IMR-90 (cell line): Measurements from ENCODE around the gene ZNF385B. TPM values are rescaled to one million over a fixed set of nuclear protein-coding genes. Genes with fewer than 3 reads are reported as not detected.

ENCODE experiments used
- ATAC-seq: fragments of 200-7000 bp; cut with Tn5 transposase; 2 replicates; pipeline ENCODE4 v1.9.1; 2020; ENCODE audit warnings: low read depth, mild to moderate bottlenecking, moderate library complexity
- BruUV-seq: library from RNA; stranded (reverse); fragments of 400-500 nt; replicated peaks from 2 replicates; lab custom pipeline; 2021; lab: Mats Ljungman, UMichigan
- CTCF ChIA-PET: fragments of 300-600 bp; formaldehyde crosslinking; extraction: SDS; loops from one replicate; lab custom pipeline; 2021; ENCODE audit warnings: antibody characterized with exemption; lab: Yijun Ruan, JAX
- POLR2A ChIA-PET: fragments of 300-600 bp; sonication (Branson Sonifier 250); formaldehyde crosslinking; loops from one replicate; lab custom pipeline; 2022; ENCODE audit warnings: antibody characterized with exemption; ENCODE audit not compliant: unreplicated experiment; lab: Charles Lee
- DNase-seq: peaks from one replicate; pipeline ENCODE4 v3.0.0; 2013
- H2AFZ ChIP-seq: replicated peaks from 2 replicates; pipeline ENCODE3; 2013; ENCODE audit warnings: low read length, mild to moderate bottlenecking; ENCODE audit not compliant: poor library complexity
- H2AK5ac ChIP-seq: 2 replicates; pipeline ENCODE4 v1.6.1; 2013; ENCODE audit warnings: low read depth, low read length, inconsistent platforms
- H2AK9ac ChIP-seq: replicated peaks from 2 replicates; pipeline ENCODE3; 2013; ENCODE audit warnings: mild to moderate bottlenecking, low read depth, low read length, moderate library complexity; ENCODE audit not compliant: poor library complexity
- H2BK120ac ChIP-seq: 2 replicates; pipeline ENCODE4 v1.6.1; 2013; ENCODE audit warnings: low read depth, low read length, inconsistent platforms
- H2BK15ac ChIP-seq: 3 replicates; pipeline ENCODE4 v1.6.1; 2013; ENCODE audit warnings: low read depth, low read length, inconsistent platforms
- H2BK20ac ChIP-seq: 2 replicates; pipeline ENCODE4 v1.6.1; 2013; ENCODE audit warnings: low read depth, mild to moderate bottlenecking, inconsistent platforms, low read length, moderate library complexity
- H2BK5ac ChIP-seq: 2 replicates; pipeline ENCODE4 v1.6.1; 2013; ENCODE audit warnings: mild to moderate bottlenecking, low read depth, low read length, inconsistent platforms; ENCODE audit not compliant: poor library complexity, severe bottlenecking
- H3K14ac ChIP-seq: replicated peaks from 2 replicates; pipeline ENCODE4 v1.6.1; 2013; ENCODE audit warnings: low read depth, low read length, inconsistent platforms
- H3K18ac ChIP-seq: 2 replicates; pipeline ENCODE4 v1.6.1; 2013; ENCODE audit warnings: low read depth, low read length, control low read depth
- H3K23ac ChIP-seq: 2 replicates; pipeline ENCODE4 v1.6.1; 2013; ENCODE audit warnings: low read depth, low read length, inconsistent platforms
- H3K27ac ChIP-seq: 2 replicates; pipeline ENCODE4 v1.5.1; 2013; ENCODE audit warnings: mild to moderate bottlenecking, control low read depth, low read length; ENCODE audit not compliant: insufficient read depth
- H3K27me3 ChIP-seq: 2 replicates; pipeline ENCODE4 v1.6.1; 2013; ENCODE audit warnings: low read length; ENCODE audit not compliant: control insufficient read depth, insufficient read depth
- H3K36me3 ChIP-seq: 2 replicates; pipeline ENCODE4 v1.6.1; 2013; ENCODE audit warnings: low read length, mixed read lengths; ENCODE audit not compliant: control insufficient read depth, insufficient read depth
- H3K4ac ChIP-seq: 2 replicates; pipeline ENCODE4 v1.6.1; 2013; ENCODE audit warnings: low read depth, low read length, inconsistent platforms
- H3K4me1 ChIP-seq: 2 replicates; pipeline ENCODE4 v1.6.1; 2013; ENCODE audit warnings: low read length, mixed read lengths; ENCODE audit not compliant: control insufficient read depth, insufficient read depth
- H3K4me2 ChIP-seq: 2 replicates; pipeline ENCODE4 v1.6.1; 2013; ENCODE audit warnings: low read depth, mild to moderate bottlenecking, control low read depth, low read length, moderate library complexity
- H3K4me3 ChIP-seq: 2 replicates; pipeline ENCODE4 v1.5.1; 2013; ENCODE audit warnings: low read depth, mild to moderate bottlenecking, control low read depth, low read length, moderate library complexity; ENCODE audit not compliant: insufficient read depth
- H3K56ac ChIP-seq: 2 replicates; pipeline ENCODE4 v1.6.1; 2013; ENCODE audit warnings: low read length, inconsistent platforms; ENCODE audit not compliant: insufficient read depth; ENCODE audit errors: extremely low read depth
- H3K79me1 ChIP-seq, 2 experiments: 2 replicates each; pipeline ENCODE4 v1.6.1; 2013; ENCODE audit warnings: low read length in 2 of 2, inconsistent platforms in 1 of 2, low read depth in 1 of 2
- H3K9ac ChIP-seq: 2 replicates; pipeline ENCODE4 v1.6.1; 2013; ENCODE audit warnings: low read depth, low read length, control low read depth
- H3K9me1 ChIP-seq: 2 replicates; pipeline ENCODE4 v1.6.1; 2013; ENCODE audit warnings: low read length, inconsistent platforms; ENCODE audit not compliant: insufficient read depth
- H3K9me3 ChIP-seq: 2 replicates; pipeline ENCODE4 v1.6.1; 2013; ENCODE audit warnings: low read length; ENCODE audit not compliant: control insufficient read depth, insufficient read depth
- H4K20me1 ChIP-seq: 2 replicates; pipeline ENCODE4 v1.6.1; 2013; ENCODE audit warnings: low read length, inconsistent platforms; ENCODE audit not compliant: insufficient read depth
- H4K5ac ChIP-seq: 2 replicates; pipeline ENCODE4 v1.6.1; 2013; ENCODE audit warnings: mild to moderate bottlenecking, low read depth, low read length, control low read depth
- H4K8ac ChIP-seq, 2 experiments: 2 replicates each; pipeline ENCODE4 v1.6.1; 2013; ENCODE audit warnings: low read depth in 2 of 2, low read length in 2 of 2, control low read depth in 1 of 2, inconsistent platforms in 1 of 2
- H4K91ac ChIP-seq: 2 replicates; pipeline ENCODE4 v1.6.1; 2013; ENCODE audit warnings: low read depth, low read length, inconsistent platforms; ENCODE audit not compliant: insufficient read depth
- CEBPB ChIP-seq: IDR thresholded peaks from 2 replicates; pipeline ENCODE4 v1.6.1; 2012; ENCODE audit warnings: low read depth, low read length, improper control_type of control experiment
- CHD1 ChIP-seq: IDR thresholded peaks from 2 replicates; pipeline ENCODE4 v1.6.1; 2012; ENCODE audit warnings: low read depth, low read length, improper control_type of control experiment
- FOS ChIP-seq: fragments of 150-350 bp; IDR thresholded peaks from 2 replicates; pipeline ENCODE4 v1.6.1; 2016; ENCODE audit warnings: low read depth, low read length
- MAFK ChIP-seq: IDR thresholded peaks from 2 replicates; pipeline ENCODE4 v1.6.1; 2012; ENCODE audit warnings: low read depth, low read length, improper control_type of control experiment
- MAZ ChIP-seq: IDR thresholded peaks from 2 replicates; pipeline ENCODE4 v1.6.1; 2012; ENCODE audit warnings: low read depth, mild to moderate bottlenecking, low read length, improper control_type of control experiment, moderate library complexity, borderline replicate concordance
- MXI1 ChIP-seq: IDR thresholded peaks from 2 replicates; pipeline ENCODE4 v1.6.1; 2012; ENCODE audit warnings: low read depth, mild to moderate bottlenecking, low read length, moderate library complexity, borderline replicate concordance
- POLR2A ChIP-seq: IDR thresholded peaks from 2 replicates; pipeline ENCODE4 v1.6.1; 2012; ENCODE audit warnings: mild to moderate bottlenecking, low read depth, low read length
- RAD21 ChIP-seq: IDR thresholded peaks from 2 replicates; pipeline ENCODE4 v1.6.1; 2012; ENCODE audit warnings: low read length, improper control_type of control experiment
- RCOR1 ChIP-seq: IDR thresholded peaks from 2 replicates; pipeline ENCODE4 v1.6.1; 2012; ENCODE audit warnings: mild to moderate bottlenecking, low read length, improper control_type of control experiment; ENCODE audit not compliant: insufficient replicate concordance
- SMC3 ChIP-seq: fragments of 150-350 bp; IDR thresholded peaks from 2 replicates; pipeline ENCODE4 v1.6.1; 2016; ENCODE audit warnings: low read depth, mild to moderate bottlenecking, antibody characterized with exemption, low read length, moderate library complexity
- dilution Hi-C: fragments of 300-500 bp; cut with HindIII; formaldehyde crosslinking; loops from one replicate; pipeline ENCODE4 v1.14.3; 2018; ENCODE audit warnings: low sequenced_read_pairs; ENCODE audit not compliant: unreplicated experiment
- in situ Hi-C: fragments of 300-500 bp; cut with MboI; formaldehyde crosslinking; loops from 3 replicates; pipeline ENCODE4 v1.14.3; 2019; ENCODE audit warnings: low sequenced_read_pairs, inconsistent platforms, mixed read lengths
- intact Hi-C: fragments of 100-400 bp; cut with micrococcal nuclease; formaldehyde crosslinking; loops from 2 replicates; pipeline ENCODE4 v1.10.0; 2022
- polyA plus RNA-seq, 3 experiments: library from polyadenylated mRNA; depleted of rRNA; stranded (reverse); fragments of >200 nt; gene quantifications; 2 replicates each; pipeline ENCODE4 v1.2.3, GENCODE V29; 2012; ENCODE audit warnings: low replicate concordance in 1 of 3
- total RNA-seq: library from RNA; depleted of rRNA; stranded (reverse); fragments of >200 nt; gene quantifications from 2 replicates; pipeline ENCODE4 v1.2.3, GENCODE V29; 2012
- TF ChIP-seq, protein P1 (sequence below): fragments of 150-350 bp; IDR thresholded peaks from 2 replicates; pipeline ENCODE4 v1.6.1; 2016; ENCODE audit warnings: low read depth, mild to moderate bottlenecking, low read length, moderate library complexity, borderline replicate concordance
- TF ChIP-seq, protein P2 (sequence below): fragments of 150-350 bp; IDR thresholded peaks from 2 replicates; pipeline ENCODE4 v1.6.1; 2017; ENCODE audit warnings: mild to moderate bottlenecking, antibody characterized with exemption, low read length, low read depth

The ZNF385B gene
- total and polyA plus RNA-seq, 2 of the 4 experiments (the other 2 are of a cell fraction), result not detected

DNA sequence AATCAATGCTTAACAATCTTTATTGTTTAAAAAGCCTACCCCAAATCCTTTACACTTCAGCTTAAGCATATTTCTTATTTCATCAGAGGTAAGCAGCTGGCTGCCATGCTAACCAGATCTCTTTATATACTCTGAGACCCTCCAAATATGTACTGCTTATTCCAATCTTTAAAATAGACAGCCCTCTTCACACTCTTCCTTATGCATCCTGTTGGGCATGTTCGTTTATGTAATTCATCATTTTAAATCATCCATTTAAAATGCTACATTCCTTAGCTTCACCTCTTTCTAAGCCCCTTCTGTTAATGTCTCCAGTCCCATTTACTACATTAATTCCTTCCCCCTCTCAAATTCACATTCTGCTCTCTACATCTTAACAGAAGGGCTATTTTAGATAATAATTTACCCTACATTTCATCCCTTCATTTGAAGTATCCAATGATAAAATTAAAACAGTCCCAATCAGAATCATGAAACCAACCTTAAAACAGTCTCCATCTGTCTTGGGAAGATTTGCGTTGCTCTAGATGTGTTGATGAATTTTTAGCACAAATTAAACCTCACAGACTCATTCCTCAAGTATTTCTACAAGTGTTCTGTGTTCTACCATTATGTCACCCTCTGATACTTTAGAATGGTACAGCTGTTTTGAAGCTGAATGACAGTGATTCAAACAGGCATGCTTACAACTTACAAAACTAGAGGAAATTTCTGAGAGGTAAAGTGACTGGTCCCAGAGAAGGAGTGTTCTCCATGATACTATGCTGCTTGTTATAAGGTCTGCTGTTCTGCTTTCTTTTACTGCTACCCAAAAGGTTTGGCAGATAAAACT is 59.1 kb downstream of the ZNF385B start (continued):
- no peak for TF ChIP-seq MAFK

DNA sequence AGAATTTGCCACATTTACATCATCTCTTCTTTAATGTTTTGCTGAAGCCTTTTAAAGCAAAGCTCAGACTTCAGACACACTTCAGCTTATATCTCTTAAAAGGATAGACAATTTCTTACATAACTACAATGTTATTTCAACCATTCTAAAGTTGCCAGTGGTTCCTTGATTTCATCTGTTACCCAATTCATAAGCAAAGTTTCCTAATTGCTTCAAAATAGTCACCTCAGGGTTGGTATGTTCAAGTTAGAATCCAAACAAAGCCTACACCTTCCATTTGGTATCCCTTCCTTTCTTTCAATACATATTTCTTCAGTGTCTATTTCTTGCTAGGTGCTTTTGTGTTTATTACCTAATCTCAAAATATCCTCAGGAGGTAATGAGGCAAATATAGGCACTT is 60.6 kb downstream of the ZNF385B start:
- Histone ChIP-seq H3K4me3 (no peak overlapping the region), H2BK120ac (no peak overlapping the region), H2AFZ (no peak overlapping the region), H4K20me1 (no peaks in the 10 kb centered on the region), H3K36me3 (no peaks in the 10 kb centered on the region), H3K14ac (no peak overlapping the region), H4K8ac (no peak overlapping the region), H3K4ac (no peak overlapping the region), H2AK9ac (no peak overlapping the region), H3K9me3 (no peaks in the 10 kb centered on the region), H3K9me1 (no peaks in the 10 kb centered on the region), H2AK5ac (no peak overlapping the region), H3K56ac (no peak overlapping the region), H3K23ac (no peak overlapping the region), H3K79me1 (no peaks in the 10 kb centered on the region), H4K5ac (no peak overlapping the region), H4K91ac (no peak overlapping the region), H3K27me3 (no peaks in the 10 kb centered on the region; the same call in 1 of the 2 replicates), H2BK5ac (no peak overlapping the region), H2BK15ac (no peak overlapping the region), H2BK20ac (no peak overlapping the region), H3K18ac (no peak overlapping the region), H3K4me2 (no peak overlapping the region), H3K4me1 (no peaks in the 10 kb centered on the region), H3K27ac (no peak overlapping the region), H3K9ac (no peak overlapping the region)
- TF ChIP-seq FOS (no peak), RCOR1 (no peak), CHD1 (no peak), SMC3 (no peak), POLR2A (no peak), CEBPB (no peak), RAD21 (no peak), MXI1 (no peak), MAZ (no peak)
- TF ChIP-seq, protein P1, sequence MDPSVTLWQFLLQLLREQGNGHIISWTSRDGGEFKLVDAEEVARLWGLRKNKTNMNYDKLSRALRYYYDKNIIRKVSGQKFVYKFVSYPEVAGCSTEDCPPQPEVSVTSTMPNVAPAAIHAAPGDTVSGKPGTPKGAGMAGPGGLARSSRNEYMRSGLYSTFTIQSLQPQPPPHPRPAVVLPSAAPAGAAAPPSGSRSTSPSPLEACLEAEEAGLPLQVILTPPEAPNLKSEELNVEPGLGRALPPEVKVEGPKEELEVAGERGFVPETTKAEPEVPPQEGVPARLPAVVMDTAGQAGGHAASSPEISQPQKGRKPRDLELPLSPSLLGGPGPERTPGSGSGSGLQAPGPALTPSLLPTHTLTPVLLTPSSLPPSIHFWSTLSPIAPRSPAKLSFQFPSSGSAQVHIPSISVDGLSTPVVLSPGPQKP, result no peak
- TF ChIP-seq, protein P2, sequence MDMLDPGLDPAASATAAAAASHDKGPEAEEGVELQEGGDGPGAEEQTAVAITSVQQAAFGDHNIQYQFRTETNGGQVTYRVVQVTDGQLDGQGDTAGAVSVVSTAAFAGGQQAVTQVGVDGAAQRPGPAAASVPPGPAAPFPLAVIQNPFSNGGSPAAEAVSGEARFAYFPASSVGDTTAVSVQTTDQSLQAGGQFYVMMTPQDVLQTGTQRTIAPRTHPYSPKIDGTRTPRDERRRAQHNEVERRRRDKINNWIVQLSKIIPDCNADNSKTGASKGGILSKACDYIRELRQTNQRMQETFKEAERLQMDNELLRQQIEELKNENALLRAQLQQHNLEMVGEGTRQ, result no peak
- ChIA-PET POLR2A (no interaction called here), CTCF (no interaction called here)
- DNase-seq (no peak), ATAC-seq (no peak)
- in situ Hi-C loops (no loop called here), dilution Hi-C loops (no loop called here), intact Hi-C loops (no loop called here)
- no TSS peak for BruUV-seq
